ENCODE results near the gene EPHA7.

The EPHA7 gene

DNA sequence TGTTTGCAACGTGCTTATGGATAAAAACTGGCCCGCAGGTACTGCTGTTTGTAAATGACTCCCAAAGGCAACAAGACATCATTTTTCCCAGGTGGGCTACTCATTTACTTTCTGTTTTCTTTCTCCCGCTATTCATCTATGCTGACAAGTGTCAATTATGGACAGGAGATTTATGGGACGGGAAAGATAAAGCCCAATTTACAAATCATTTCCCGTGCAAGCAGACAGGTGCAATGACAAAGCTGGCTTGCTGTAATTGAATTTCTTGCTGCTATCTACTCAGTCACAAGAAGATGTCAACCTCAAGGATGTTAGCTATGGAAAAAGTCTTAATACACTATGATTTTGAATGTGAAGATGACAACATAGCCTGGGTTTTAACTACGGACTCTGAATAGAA lies 125.5 kb downstream of the EPHA7 start:
- TF ChIP-seq, protein P1, sequence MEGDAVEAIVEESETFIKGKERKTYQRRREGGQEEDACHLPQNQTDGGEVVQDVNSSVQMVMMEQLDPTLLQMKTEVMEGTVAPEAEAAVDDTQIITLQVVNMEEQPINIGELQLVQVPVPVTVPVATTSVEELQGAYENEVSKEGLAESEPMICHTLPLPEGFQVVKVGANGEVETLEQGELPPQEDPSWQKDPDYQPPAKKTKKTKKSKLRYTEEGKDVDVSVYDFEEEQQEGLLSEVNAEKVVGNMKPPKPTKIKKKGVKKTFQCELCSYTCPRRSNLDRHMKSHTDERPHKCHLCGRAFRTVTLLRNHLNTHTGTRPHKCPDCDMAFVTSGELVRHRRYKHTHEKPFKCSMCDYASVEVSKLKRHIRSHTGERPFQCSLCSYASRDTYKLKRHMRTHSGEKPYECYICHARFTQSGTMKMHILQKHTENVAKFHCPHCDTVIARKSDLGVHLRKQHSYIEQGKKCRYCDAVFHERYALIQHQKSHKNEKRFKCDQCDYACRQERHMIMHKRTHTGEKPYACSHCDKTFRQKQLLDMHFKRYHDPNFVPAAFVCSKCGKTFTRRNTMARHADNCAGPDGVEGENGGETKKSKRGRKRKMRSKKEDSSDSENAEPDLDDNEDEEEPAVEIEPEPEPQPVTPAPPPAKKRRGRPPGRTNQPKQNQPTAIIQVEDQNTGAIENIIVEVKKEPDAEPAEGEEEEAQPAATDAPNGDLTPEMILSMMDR (IDR thresholded peaks at IDR 0.05; ENCODE audit: low read depth, low read length), result no peak
- no peak overlapping the region for H3K4me3 ChIP-seq (ENCODE audit: low read depth, low read length)

DNA sequence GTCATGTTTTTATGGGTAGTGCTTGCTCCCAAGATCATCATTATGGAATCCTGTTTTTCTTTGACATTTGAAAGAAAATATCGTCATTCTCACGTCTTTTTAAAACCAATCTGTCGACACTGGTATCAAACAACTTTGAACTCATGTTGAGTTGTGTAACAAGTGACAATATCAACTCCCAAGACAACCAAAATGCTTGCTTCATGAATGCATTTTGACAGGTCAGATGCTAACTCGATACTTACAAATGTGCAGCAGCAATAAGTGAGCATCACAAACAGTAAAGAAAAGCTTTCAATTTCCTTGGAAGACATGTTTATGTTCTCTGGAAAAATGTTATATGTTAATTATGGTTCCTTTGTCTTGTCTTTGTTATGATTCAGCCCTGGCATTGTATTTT lies 125.9 kb downstream of the EPHA7 start:
- TF ChIP-seq, protein P1 (IDR thresholded peaks at IDR 0.05; ENCODE audit: low read depth, low read length), result no peak
- no peak overlapping the region for H3K4me3 ChIP-seq (ENCODE audit: low read depth, low read length)

DNA sequence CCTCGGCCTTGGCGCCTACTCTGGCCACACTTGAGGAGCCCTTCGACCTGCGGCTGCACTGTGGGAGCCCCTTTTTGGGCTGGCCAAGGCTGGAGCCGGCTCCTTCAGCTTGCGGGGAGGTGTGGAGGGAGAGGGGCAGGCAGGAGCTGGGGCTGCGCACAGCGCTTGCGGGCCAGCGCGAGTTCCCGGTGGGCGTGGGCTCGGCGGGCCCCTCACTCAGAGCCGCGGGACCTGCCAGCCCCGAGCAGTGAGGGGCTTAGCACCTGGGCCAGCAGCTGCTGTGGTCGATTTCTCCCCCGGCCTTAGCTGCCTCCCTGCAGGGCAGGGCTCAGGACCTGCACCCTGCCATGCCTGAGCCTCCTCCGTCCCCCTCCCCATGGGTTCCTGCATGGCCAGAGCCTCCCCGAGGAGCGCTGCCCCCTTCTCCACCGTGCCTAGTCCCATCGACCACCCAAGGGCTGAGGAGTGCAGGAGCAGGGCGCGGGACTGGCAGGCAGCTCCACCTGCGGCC lies 136.8 kb downstream of the EPHA7 start:
- H3K4me3 ChIP-seq (ENCODE audit: low read depth, low read length), result no peak overlapping the region
- TF ChIP-seq, protein P1 (IDR thresholded peaks at IDR 0.05; ENCODE audit: low read depth, low read length), result no peak

DNA sequence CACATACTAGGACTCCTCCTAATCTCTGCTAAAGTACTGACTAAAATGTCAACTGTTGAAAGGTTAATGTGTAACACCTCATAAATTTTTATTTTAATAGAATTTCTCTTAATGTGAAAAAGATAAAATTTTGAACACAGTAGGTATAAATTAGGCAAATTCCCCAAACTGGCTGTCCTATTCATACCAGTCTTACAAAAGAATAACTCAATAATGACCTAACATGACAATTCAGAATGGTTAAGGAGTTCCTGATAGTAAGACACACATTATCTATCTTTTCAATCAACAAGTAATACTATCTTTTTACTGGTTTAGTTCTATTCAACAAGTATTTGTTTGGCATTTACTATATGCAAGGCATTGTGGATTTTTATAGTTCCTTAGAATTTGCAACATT lies 141.1 kb downstream of the EPHA7 start:
- TF ChIP-seq, protein P1 (IDR thresholded peaks at IDR 0.05; ENCODE audit: low read depth, low read length), result no peak
- H3K4me3 ChIP-seq (ENCODE audit: low read depth, low read length), result no peak overlapping the region

DNA sequence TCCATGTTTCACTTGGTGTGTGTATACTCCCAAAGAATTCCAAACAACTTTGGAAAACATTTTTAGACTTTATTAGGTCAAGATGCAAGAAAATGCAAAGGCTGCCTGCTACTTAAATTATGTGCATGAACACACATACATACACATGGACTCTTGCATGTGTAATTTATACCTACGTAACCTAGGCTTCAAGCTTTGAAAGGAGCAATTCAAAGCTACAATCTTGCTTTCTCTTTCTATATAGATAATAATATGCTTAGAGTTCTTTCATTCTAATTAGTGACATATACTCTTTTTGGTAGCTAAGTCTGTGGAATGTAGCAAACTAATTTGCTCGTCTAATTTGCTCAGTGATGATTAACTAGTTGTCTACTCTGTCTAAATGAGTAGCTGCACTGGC lies 146.5 kb downstream of the EPHA7 start:
- TF ChIP-seq, protein P1 (IDR thresholded peaks at IDR 0.05; ENCODE audit: low read depth, low read length), result no peak
- H3K4me3 ChIP-seq (ENCODE audit: low read depth, low read length), result no peak overlapping the region

DNA sequence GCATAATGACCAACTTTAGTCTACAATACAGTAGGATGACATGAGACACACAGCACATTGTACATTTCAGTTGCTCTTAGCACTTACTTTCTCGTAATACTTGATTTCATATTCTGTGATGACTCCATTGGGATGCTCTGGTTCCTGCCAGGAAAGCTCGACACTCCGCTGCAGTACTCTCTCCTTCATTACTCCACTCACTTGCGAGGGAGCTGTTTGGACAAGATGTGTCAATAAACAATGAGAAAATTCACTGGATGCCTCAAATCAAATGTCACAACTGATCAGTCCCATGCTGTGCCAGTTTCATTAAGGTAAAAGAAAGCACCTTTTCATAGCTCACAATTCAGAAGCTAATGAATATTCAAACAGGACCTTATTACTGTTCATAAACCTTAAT lies 147.1 kb downstream of the EPHA7 start:
- TF ChIP-seq, protein P1 (IDR thresholded peaks at IDR 0.05; ENCODE audit: low read depth, low read length), result no peak
- H3K4me3 ChIP-seq (ENCODE audit: low read depth, low read length), result no peak overlapping the region

DNA sequence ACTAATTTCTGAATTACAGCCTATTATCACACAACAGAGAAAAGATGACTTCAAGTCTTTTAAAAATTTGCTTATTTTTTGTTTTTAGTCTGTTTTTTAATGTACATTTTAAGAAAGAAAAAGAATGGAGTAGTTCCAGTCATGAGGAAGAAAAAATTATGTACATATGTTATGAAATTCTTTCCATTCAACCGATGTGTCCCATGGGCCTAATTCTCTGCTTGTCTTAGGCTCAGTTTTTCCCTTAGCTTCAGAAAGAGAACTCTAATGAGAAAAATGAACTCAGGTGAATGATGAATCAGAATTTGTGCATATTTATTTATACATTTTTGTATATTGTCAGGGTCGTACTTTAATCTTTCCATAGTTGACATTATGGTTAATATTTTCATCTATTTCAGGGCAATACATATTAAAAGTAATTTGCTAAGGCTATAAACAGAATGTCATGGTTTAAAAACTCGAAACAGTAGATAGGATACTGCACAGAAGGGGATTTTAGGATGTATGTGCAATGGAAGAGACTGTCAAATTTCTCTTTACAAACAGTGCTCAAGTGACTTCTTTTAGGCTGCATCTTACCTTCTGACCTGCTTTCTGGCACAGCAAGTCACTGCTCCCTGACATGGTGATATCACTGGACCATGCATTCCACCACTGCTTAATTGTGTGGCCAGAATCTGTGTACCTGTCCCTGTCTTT lies 153.1 kb downstream of the EPHA7 start:
- TF ChIP-seq, protein P1 (IDR thresholded peaks at IDR 0.05; ENCODE audit: low read depth, low read length), result no peak
- no peak overlapping the region for H3K4me3 ChIP-seq (ENCODE audit: low read depth, low read length)
